ENCODE results near the gene WDR45B. TPM values are rescaled to one million over a fixed set of nuclear protein-coding genes. Genes with fewer than 3 reads are reported as not detected.

WDR45B gene
- total and polyA plus RNA-seq, 7 experiments from 2014 or later: 30.5 to 91.6 (median 65.6) TPM

DNA sequence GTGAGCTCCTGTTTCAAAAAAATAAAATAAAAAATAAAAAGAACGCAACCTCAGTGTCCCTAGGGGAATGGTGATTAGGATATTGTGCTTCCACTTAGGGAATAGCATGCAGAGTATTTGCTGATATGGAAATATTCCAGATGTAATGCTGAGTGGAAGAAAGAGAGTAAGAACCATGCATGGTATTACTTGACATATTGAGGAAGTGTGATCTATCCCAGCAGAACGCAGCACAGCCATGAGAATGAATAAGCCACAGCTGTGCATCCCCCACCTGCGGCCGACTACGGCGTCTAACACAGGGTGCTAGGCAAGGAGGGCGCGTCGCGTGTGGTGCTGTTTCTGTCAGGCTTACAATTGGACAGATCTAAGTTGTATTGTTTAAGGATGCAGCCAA lies 79.2 kb downstream of the WDR45B start:
- POLR2A ChIA-PET: interaction anchor here (0.6 to 0.8 kb wide), 2 partner anchors 16 to 40 kb away, joined by 3 read pairs; no protein-coding TSS in a partner anchor
- no peak for DNase-seq
- Histone ChIP-seq H3K9me3 (ENCODE audit: control insufficient read depth in 2 of 3, low read length in 3 of 3) (no peaks in the 10 kb centered on the region), H3K4me1 (ENCODE audit: control insufficient read depth in 2 of 2, insufficient read depth in 2 of 2, low read length in 2 of 2) (no peaks in the 10 kb centered on the region), H3K27ac (ENCODE audit: low read depth, low read length) (no peak overlapping the region), H3K27me3 (ENCODE audit: control insufficient read depth in 2 of 2, insufficient read depth in 2 of 2, low read length in 2 of 2) (no peaks in the 10 kb centered on the region), H3K4me3 (ENCODE audit: low read length) (no peak overlapping the region), H3K36me3 (ENCODE audit: control insufficient read depth in 2 of 3, insufficient read depth in 3 of 3, low read length in 3 of 3) (peaks cover 7 to 86% (median 7%) of the 10 kb centered on the region in 3 experiments)
- H3K9me3 Mint-ChIP-seq: no peaks in the 10 kb centered on the region
- intact Hi-C loops (cut with micrococcal nuclease): no loop called here
- H3K4me3 Mint-ChIP-seq: no peak overlapping the region
- CTCF ChIA-PET: no interaction called here
- no peak overlapping the region for H3K27ac Mint-ChIP-seq
- H3K27me3 Mint-ChIP-seq: no peaks in the 10 kb centered on the region
- H3K4me1 Mint-ChIP-seq: peaks cover 0 to 3% (median 0%) of the 10 kb centered on the region in 7 donors
- ATAC-seq: no peak
- H3K36me3 Mint-ChIP-seq: peaks cover 0 to 40% (median 18%) of the 10 kb centered on the region in 5 donors

DNA sequence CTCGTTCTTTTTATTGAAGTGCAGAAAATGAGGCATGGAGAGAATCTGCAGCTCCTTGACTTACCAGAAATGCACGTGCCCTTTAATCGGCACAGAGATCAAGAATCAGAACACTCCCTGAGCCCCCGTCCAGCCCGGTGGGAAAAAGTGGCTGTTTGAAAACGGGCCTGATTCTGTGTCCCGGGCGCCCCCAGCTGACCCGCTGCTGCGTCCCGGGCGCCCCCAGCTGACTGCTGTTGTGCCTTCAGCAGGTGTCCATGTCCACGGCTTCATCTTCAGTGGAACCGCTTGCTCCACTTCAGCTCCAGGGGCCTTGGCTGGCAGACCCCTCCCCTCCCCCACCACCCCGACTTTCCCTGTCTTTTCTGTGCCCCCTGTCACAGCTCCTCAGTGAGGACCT lies 81.0 kb downstream of the WDR45B start:
- ChIA-PET POLR2A (no interaction called here), CTCF (no interaction called here)
- Histone ChIP-seq H3K27ac (ENCODE audit: low read depth, low read length) (no peak overlapping the region), H3K4me3 (ENCODE audit: low read length) (no peak overlapping the region), H3K27me3 (ENCODE audit: control insufficient read depth in 2 of 2, insufficient read depth in 2 of 2, low read length in 2 of 2) (no peaks in the 10 kb centered on the region), H3K36me3 (ENCODE audit: control insufficient read depth in 2 of 3, insufficient read depth in 3 of 3, low read length in 3 of 3) (peaks cover 7 to 69% (median 7%) of the 10 kb centered on the region in 3 experiments), H3K9me3 (ENCODE audit: control insufficient read depth in 2 of 3, low read length in 3 of 3) (no peaks in the 10 kb centered on the region), H3K4me1 (ENCODE audit: control insufficient read depth in 2 of 2, insufficient read depth in 2 of 2, low read length in 2 of 2) (no peaks in the 10 kb centered on the region)
- Mint-ChIP-seq H3K27ac (no peak overlapping the region), H3K36me3 (peaks cover 0 to 31% (median 13%) of the 10 kb centered on the region in 5 donors), H3K4me3 (no peak overlapping the region), H3K9me3 (no peaks in the 10 kb centered on the region), H3K4me1 (peaks cover 0 to 6% (median 0%) of the 10 kb centered on the region in 7 donors), H3K27me3 (no peaks in the 10 kb centered on the region)
- DNase-seq: no peak
- no peak for ATAC-seq
- intact Hi-C loops (cut with micrococcal nuclease): no loop called here

DNA sequence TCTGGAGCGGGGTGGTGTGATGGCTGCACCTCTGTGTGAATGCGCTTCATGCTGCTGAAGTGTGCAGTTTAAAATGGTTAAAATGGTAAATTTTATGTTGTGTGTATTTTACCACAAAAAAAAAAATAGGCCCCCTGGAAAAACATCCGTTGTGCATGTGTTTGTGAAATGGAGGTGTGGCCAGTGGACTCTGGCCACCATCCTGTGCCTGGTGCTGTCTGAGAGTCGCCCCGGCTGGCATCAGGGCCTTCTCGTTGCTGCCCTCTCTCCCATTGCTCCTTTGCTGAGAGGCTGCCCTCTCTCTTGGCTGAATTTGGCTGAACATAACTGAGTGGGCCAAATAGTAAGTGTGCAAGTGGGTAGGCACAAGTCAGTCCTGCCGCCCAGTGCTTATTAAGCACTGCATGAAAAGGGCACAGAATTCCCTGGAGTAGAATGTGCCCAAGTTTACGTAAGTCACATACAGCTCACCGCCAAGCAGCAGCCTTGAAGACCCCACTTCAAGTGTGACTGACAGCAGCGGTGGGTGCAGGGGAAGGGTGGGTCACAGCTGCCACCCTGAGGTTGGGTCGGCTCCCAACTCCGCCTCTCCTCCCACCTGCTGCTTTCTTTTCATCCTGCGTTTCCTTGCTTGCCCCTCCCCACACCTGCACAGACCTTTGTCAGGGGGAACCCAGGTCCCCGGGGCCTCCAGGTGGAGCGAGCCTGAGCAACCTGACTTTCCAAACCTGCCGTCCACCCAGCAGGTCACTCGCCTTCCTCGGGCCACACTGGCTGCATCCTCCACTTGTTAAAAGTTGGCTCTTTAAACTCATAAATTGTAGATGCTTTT lies 81.9 kb downstream of the WDR45B start:
- H3K4me1 ChIP-seq (ENCODE audit: control insufficient read depth in 2 of 2, insufficient read depth in 2 of 2, low read length in 2 of 2): no peaks in the 10 kb centered on the region
- ChIA-PET POLR2A (no interaction called here), CTCF (no interaction called here)
- no peaks in the 10 kb centered on the region for H3K9me3 ChIP-seq (ENCODE audit: control insufficient read depth in 2 of 3, low read length in 3 of 3)
- no peaks in the 10 kb centered on the region for H3K27me3 Mint-ChIP-seq
- intact Hi-C loops (cut with micrococcal nuclease): no loop called here
- no peak overlapping the region for H3K27ac Mint-ChIP-seq
- H3K36me3 ChIP-seq (ENCODE audit: control insufficient read depth in 2 of 3, insufficient read depth in 3 of 3, low read length in 3 of 3): peaks cover 7 to 60% (median 7%) of the 10 kb centered on the region in 3 experiments
- no peak overlapping the region for H3K4me3 ChIP-seq (ENCODE audit: low read length)
- no peak overlapping the region for H3K4me3 Mint-ChIP-seq
- peaks cover 1 to 10% (median 3%) of the 10 kb centered on the region in 7 donors for H3K4me1 Mint-ChIP-seq
- H3K36me3 Mint-ChIP-seq: peaks cover 0 to 25% (median 8%) of the 10 kb centered on the region in 5 donors
- no peaks in the 10 kb centered on the region for H3K9me3 Mint-ChIP-seq
- no peaks in the 10 kb centered on the region for H3K27me3 ChIP-seq (ENCODE audit: control insufficient read depth in 2 of 2, insufficient read depth in 2 of 2, low read length in 2 of 2)
- H3K27ac ChIP-seq (ENCODE audit: low read depth, low read length): no peak overlapping the region
- DNase-seq: no peak
- ATAC-seq: no peak

DNA sequence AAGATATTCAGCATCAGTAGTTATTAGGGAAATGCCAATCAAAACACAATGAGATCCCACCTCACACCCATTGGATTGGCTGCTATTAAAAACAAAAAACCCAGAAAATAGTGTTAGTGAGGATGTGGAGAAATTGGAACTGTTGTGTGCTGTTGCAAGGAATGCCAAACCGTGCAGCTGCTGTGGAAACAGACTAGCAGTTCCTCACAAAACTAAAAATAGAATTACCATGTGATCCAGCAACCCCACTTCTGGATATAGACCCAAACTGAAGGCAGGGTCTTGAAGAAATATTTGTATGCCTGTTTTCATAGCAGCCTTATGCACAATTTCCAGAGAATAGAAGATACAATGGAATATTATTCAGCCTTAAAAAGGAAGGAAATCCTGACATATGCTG lies 82.7 kb downstream of the WDR45B start:
- ATAC-seq (no peak), DNase-seq (no peak)
- Mint-ChIP-seq H3K27ac (no peak overlapping the region), H3K36me3 (peaks cover 0 to 24% (median 8%) of the 10 kb centered on the region in 5 donors), H3K27me3 (no peaks in the 10 kb centered on the region), H3K4me3 (no peak overlapping the region), H3K4me1 (peaks cover 9 to 18% (median 11%) of the 10 kb centered on the region in 7 donors), H3K9me3 (no peaks in the 10 kb centered on the region)
- CTCF ChIA-PET: no interaction called here
- intact Hi-C loops (cut with micrococcal nuclease): no loop called here
- Histone ChIP-seq H3K9me3 (ENCODE audit: control insufficient read depth in 2 of 3, low read length in 3 of 3) (no peaks in the 10 kb centered on the region), H3K27ac (ENCODE audit: low read depth, low read length) (no peak overlapping the region), H3K27me3 (ENCODE audit: control insufficient read depth in 2 of 2, insufficient read depth in 2 of 2, low read length in 2 of 2) (no peaks in the 10 kb centered on the region), H3K4me3 (ENCODE audit: low read length) (no peak overlapping the region), H3K36me3 (ENCODE audit: control insufficient read depth in 2 of 3, insufficient read depth in 3 of 3, low read length in 3 of 3) (peaks cover 7 to 53% (median 7%) of the 10 kb centered on the region in 3 experiments), H3K4me1 (ENCODE audit: control insufficient read depth in 2 of 2, insufficient read depth in 2 of 2, low read length in 2 of 2) (no peaks in the 10 kb centered on the region)
- POLR2A ChIA-PET: no interaction called here

Small RNAs within 50 kb of the gene (microRNA-seq; reads per million reads assigned to microRNA genes)
- gene MIR4525 (ENCODE audit: borderline microRNAs expressed): 2.1 reads per million

Other genes with a start within 250 kb of the WDR45B start
- gene HEXD, start 230.1 kb downstream of the WDR45B start, total RNA-seq: 100 to 1,000 TPM in 2 of 5 experiments, 10 to 100 TPM in 3; 62.7 to 153 (median 66.9) TPM
- gene HEXD, start 230.1 kb downstream of the WDR45B start, polyA plus RNA-seq: 10 to 100 TPM; 12.5 to 18.1 TPM
- 10 to 100 TPM; 21.9 to 34.6 (median 32.3) TPM for gene OGFOD3, start 229.9 kb downstream of the WDR45B start, total RNA-seq
- 10 to 100 TPM; 29.7 to 42.1 TPM for gene OGFOD3, start 229.9 kb downstream of the WDR45B start, polyA plus RNA-seq
- 100 to 1,000 TPM; 112 to 385 (median 199) TPM for gene CYBC1, start 197.7 kb downstream of the WDR45B start, total RNA-seq
- 100 to 1,000 TPM; 168 to 178 TPM for gene CYBC1, start 197.7 kb downstream of the WDR45B start, polyA plus RNA-seq
- gene NARF, start 189.7 kb downstream of the WDR45B start, total RNA-seq: 100 to 1,000 TPM in 1 of 5 experiments, 10 to 100 TPM in 4; 59.8 to 188 (median 67.1) TPM
- gene NARF, start 189.7 kb downstream of the WDR45B start, polyA plus RNA-seq: 100 to 1,000 TPM; 102 to 103 TPM
- 10 to 100 TPM; 36.5 to 67.1 (median 48.4) TPM for gene FOXK2, start 128.7 kb downstream of the WDR45B start, total RNA-seq
- 1 to 10 TPM; 4.2 to 4.8 TPM for gene FOXK2, start 128.7 kb downstream of the WDR45B start, polyA plus RNA-seq
- gene RAB40B, start 50.3 kb upstream of the WDR45B start, total RNA-seq: 1 to 10 TPM; 2.8 to 6.1 (median 3.6) TPM
- gene RAB40B, start 50.3 kb upstream of the WDR45B start, polyA plus RNA-seq: 1 to 10 TPM; 1.3 to 2.5 TPM
- gene FN3KRP, start 68.3 kb upstream of the WDR45B start, total RNA-seq: 10 to 100 TPM; 29.9 to 38.7 (median 35.7) TPM
- gene FN3KRP, start 68.3 kb upstream of the WDR45B start, polyA plus RNA-seq: 10 to 100 TPM; 31.5 to 32.8 TPM
- gene FN3K, start 87.2 kb upstream of the WDR45B start, total RNA-seq: 10 to 100 TPM in 3 of 5 experiments, 1 to 10 TPM in 2; 3.9 to 14.1 (median 12.0) TPM
- gene FN3K, start 87.2 kb upstream of the WDR45B start, polyA plus RNA-seq: 1 to 10 TPM in 1 of 2 donors, under 1 TPM in 1; 0.97 to 1.2 TPM
- gene TBCD, start 103.6 kb upstream of the WDR45B start, total RNA-seq: 100 to 1,000 TPM in 4 of 5 experiments, 10 to 100 TPM in 1; 99.2 to 255 (median 226) TPM
- 100 to 1,000 TPM in 1 of 2 donors, 10 to 100 TPM in 1; 61.5 to 103 TPM for gene TBCD, start 103.6 kb upstream of the WDR45B start, polyA plus RNA-seq
- not detected for gene ZNF750, start 191.6 kb upstream of the WDR45B start, total RNA-seq
- gene ZNF750, start 191.6 kb upstream of the WDR45B start, polyA plus RNA-seq: under 1 TPM in 1 of 2 donors, not detected in 1; 0.13 TPM